PC-3 (cell line): ENCODE results near the gene EMX2. TPM values are rescaled to one million over a fixed set of nuclear protein-coding genes. Genes with fewer than 3 reads are reported as not detected.

Source experiments
- ATAC-seq: fragments of 200-7000 bp; cut with Tn5 transposase; 2 replicates; pipeline ENCODE4 v1.9.1; 2020; ENCODE audit warnings: mild to moderate bottlenecking, moderate library complexity
- BruUV-seq: library from RNA; stranded (reverse); fragments of 400-500 nt; replicated peaks from 2 replicates; lab custom pipeline; 2021; lab: Mats Ljungman, UMichigan
- CTCF ChIA-PET: fragments of 300-600 bp; sonication (Branson Sonifier 250); formaldehyde crosslinking; loops from one replicate; lab custom pipeline; 2022; ENCODE audit warnings: antibody characterized with exemption; lab: Charles Lee
- POLR2A ChIA-PET: fragments of 300-600 bp; sonication (Branson Sonifier 250); formaldehyde crosslinking; loops from one replicate; lab custom pipeline; 2022; ENCODE audit warnings: antibody characterized with exemption; ENCODE audit not compliant: unreplicated experiment; lab: Charles Lee
- DNase-seq: peaks from one replicate; pipeline ENCODE4 v3.0.0-alpha.2; 2015
- H2AFZ ChIP-seq: fragments of 300-600 bp; sonication (generic); 2 replicates; pipeline ENCODE4 v1.6.0; 2016; ENCODE audit warnings: antibody characterized with exemption, low read length
- H3F3A ChIP-seq: fragments of 300-600 bp; sonication (generic); one replicate; pipeline ENCODE4 v1.6.0; 2017; ENCODE audit warnings: antibody characterized with exemption, low read length, control low read depth, mild to moderate bottlenecking; ENCODE audit not compliant: unreplicated experiment
- H3K27ac ChIP-seq: fragments of 300-600 bp; sonication (generic); 2 replicates; pipeline ENCODE4 v1.5.1; 2016; ENCODE audit warnings: mild to moderate bottlenecking, low read length
- H3K27me3 ChIP-seq: fragments of 300-600 bp; sonication (generic); 2 replicates; pipeline ENCODE4 v1.6.1; 2016; ENCODE audit warnings: low read length, mixed read lengths
- H3K36me3 ChIP-seq: fragments of 300-600 bp; sonication (generic); 2 replicates; pipeline ENCODE4 v1.6.1; 2016; ENCODE audit warnings: low read depth, mixed run types, low read length, mixed read lengths
- H3K4me1 ChIP-seq: fragments of 300-600 bp; sonication (generic); 2 replicates; pipeline ENCODE4 v1.5.1; 2016; ENCODE audit warnings: low read length; ENCODE audit not compliant: insufficient read depth
- H3K4me2 ChIP-seq: fragments of 300-600 bp; sonication (generic); 2 replicates; pipeline ENCODE4 v1.6.0; 2016; ENCODE audit warnings: low read length
- H3K4me3 ChIP-seq: fragments of 300-600 bp; sonication (generic); 2 replicates; pipeline ENCODE4 v1.5.1; 2016; ENCODE audit warnings: mild to moderate bottlenecking, low read length, mixed read lengths
- H3K79me2 ChIP-seq: fragments of 300-600 bp; sonication (generic); 2 replicates; pipeline ENCODE4 v1.6.1; 2017; ENCODE audit warnings: low read length, mixed read lengths
- H3K9ac ChIP-seq: fragments of 300-600 bp; sonication (generic); 2 replicates; pipeline ENCODE4 v1.6.0; 2016; ENCODE audit warnings: mild to moderate bottlenecking, low read length
- H3K9me2 ChIP-seq: fragments of 300-600 bp; sonication (generic); replicated peaks from 2 replicates; pipeline ENCODE4 v1.6.1; 2016; ENCODE audit warnings: mixed run types, low read length, mixed read lengths
- H3K9me3 ChIP-seq: fragments of 300-600 bp; sonication (generic); 2 replicates; pipeline ENCODE4 v1.6.1; 2016; ENCODE audit warnings: low read length, mixed read lengths
- H4K20me1 ChIP-seq: fragments of 300-600 bp; sonication (generic); 2 replicates; pipeline ENCODE4 v1.6.1; 2016; ENCODE audit warnings: low read length, mixed read lengths
- CTCF ChIP-seq: fragments of 300-600 bp; sonication (generic); conservative IDR thresholded peaks from 2 replicates; pipeline ENCODE4 v1.5.1; 2017; ENCODE audit warnings: antibody characterized with exemption, low read depth, mild to moderate bottlenecking, low read length
- EZH2 ChIP-seq: fragments of 300-600 bp; sonication (generic); IDR thresholded peaks from one replicate; pipeline ENCODE4 v1.6.1; 2017; ENCODE audit warnings: antibody characterized with exemption, mild to moderate bottlenecking, low read length; ENCODE audit not compliant: unreplicated experiment
- EZH2phosphoT487 ChIP-seq: fragments of 300-600 bp; sonication (generic); IDR thresholded peaks from 2 replicates; pipeline ENCODE4 v1.6.1; 2018; ENCODE audit warnings: mild to moderate bottlenecking, antibody characterized with exemption, low read length, borderline replicate concordance
- intact Hi-C: fragments of 100-400 bp; cut with micrococcal nuclease; formaldehyde crosslinking; loops from 2 replicates; pipeline ENCODE4 v1.9.0; 2023
- total RNA-seq: library from RNA; depleted of rRNA; stranded (reverse); fragments of >200 nt; gene quantifications from 2 replicates; pipeline ENCODE4 v1.2.3, GENCODE V29; 2014

EMX2 gene
- total RNA-seq, 1 experiment from 2014 or later, result not detected

GRCh38 chr10:117546020-117546580 lies 3.6 kb downstream of the EMX2 start:
- Histone ChIP-seq H3K79me2 (no peaks in the 10 kb centered on the region), H3K9ac (no peak overlapping the region), H3F3A (no peaks in the 10 kb centered on the region), H2AFZ (no peak overlapping the region), H3K4me1 (no peaks in the 10 kb centered on the region), H3K4me3 (no peak overlapping the region), H3K4me2 (no peak overlapping the region), H3K36me3 (no peaks in the 10 kb centered on the region), H3K9me2 (no peaks in the 10 kb centered on the region), H3K27me3 (peaks cover 63% of the 10 kb centered on the region), H3K9me3 (no peaks in the 10 kb centered on the region), H3K27ac (no peak overlapping the region), H4K20me1 (no peaks in the 10 kb centered on the region)
- no TSS peak for BruUV-seq
- TF ChIP-seq EZH2 (no peak), EZH2phosphoT487 (no peak), CTCF (no peak)
- ChIA-PET POLR2A (no interaction called here), CTCF (no interaction called here)
- DNase-seq, result no peak
- intact Hi-C loops, result no loop called here
- ATAC-seq, result no peak

GRCh38 chr10:117546581-117547015 lies 4.1 kb downstream of the EMX2 start:
- H3K9me2 ChIP-seq, result no peaks in the 10 kb centered on the region
- CTCF ChIA-PET, result no interaction called here
- peaks cover 68% of the 10 kb centered on the region for H3K27me3 ChIP-seq
- POLR2A ChIA-PET, result no interaction called here
- H3K79me2 ChIP-seq, result no peaks in the 10 kb centered on the region
- no peaks in the 10 kb centered on the region for H3K4me1 ChIP-seq
- H3K36me3 ChIP-seq, result no peaks in the 10 kb centered on the region
- H3F3A ChIP-seq, result no peaks in the 10 kb centered on the region
- no peak overlapping the region for H3K4me3 ChIP-seq
- no peaks in the 10 kb centered on the region for H4K20me1 ChIP-seq
- TF ChIP-seq EZH2 (no peak), CTCF (no peak)
- intact Hi-C loops, result no loop called here
- H3K27ac ChIP-seq, result no peak overlapping the region
- no peaks in the 10 kb centered on the region for H3K9me3 ChIP-seq
- ATAC-seq (no peak), DNase-seq (no peak)
- no peak overlapping the region for H3K4me2 ChIP-seq
- BruUV-seq, result no TSS peak
- no peak overlapping the region for H3K9ac ChIP-seq
- no peak overlapping the region for H2AFZ ChIP-seq

- DNase-seq (no peak), ATAC-seq (no peak)
- Histone ChIP-seq H3K79me2 (no peaks in the 10 kb centered on the region), H3K27ac (no peak overlapping the region), H3K9me2 (no peaks in the 10 kb centered on the region), H3K9me3 (no peaks in the 10 kb centered on the region), H3K27me3 (peaks cover 74% of the 10 kb centered on the region), H3K36me3 (no peaks in the 10 kb centered on the region), H4K20me1 (no peaks in the 10 kb centered on the region), H3K4me2 (no peak overlapping the region), H2AFZ (no peak overlapping the region), H3K9ac (no peak overlapping the region), H3K4me3 (no peak overlapping the region), H3F3A (no peaks in the 10 kb centered on the region), H3K4me1 (no peaks in the 10 kb centered on the region)
- ChIA-PET POLR2A (no interaction called here), CTCF (no interaction called here)
- no TSS peak for BruUV-seq
- TF ChIP-seq EZH2 (no peak), EZH2phosphoT487 (no peak), CTCF (no peak)
- intact Hi-C loops, result no loop called here
These were observed 4.6 kb downstream of the EMX2 start for GRCh38 chr10:117547016-117547715.
